GM23248 (cell line): ENCODE data around the gene ARHGEF25. TPM values are rescaled to one million over a fixed set of nuclear protein-coding genes. Genes with fewer than 3 reads are reported as not detected.
A peak's percentile ranks its signal among the peaks of the same experiment; 100 is the strongest.

Experiments used
- DNase-seq: peaks from one replicate; pipeline ENCODE4 v3.0.0-alpha.2; 2015
- H2AFZ ChIP-seq: fragments of 200-600 bp; sonication (generic); 2 replicates; pipeline ENCODE4 v1.6.1; 2016; ENCODE audit warnings: antibody characterized with exemption
- H3F3A ChIP-seq: fragments of 200-600 bp; sonication (generic); 2 replicates; pipeline ENCODE4 v1.6.1; 2016; ENCODE audit warnings: mild to moderate bottlenecking, antibody characterized with exemption, mixed run types; ENCODE audit not compliant: insufficient read depth
- H3K27ac ChIP-seq: fragments of 200-600 bp; sonication (generic); 2 replicates; pipeline ENCODE4 v1.5.1; 2016; ENCODE audit warnings: mild to moderate bottlenecking
- H3K27me3 ChIP-seq: fragments of 200-600 bp; sonication (generic); replicated peaks from 2 replicates; pipeline ENCODE4 v1.6.1; 2016; ENCODE audit warnings: mild to moderate bottlenecking; ENCODE audit not compliant: insufficient read depth
- H3K36me3 ChIP-seq: fragments of 200-600 bp; sonication (generic); 2 replicates; pipeline ENCODE4 v1.6.1; 2016; ENCODE audit warnings: low read depth, mild to moderate bottlenecking
- H3K4me1 ChIP-seq: fragments of 200-600 bp; sonication (generic); 2 replicates; pipeline ENCODE4 v1.6.1; 2016; ENCODE audit warnings: mild to moderate bottlenecking; ENCODE audit not compliant: insufficient read depth
- H3K4me2 ChIP-seq: fragments of 200-600 bp; sonication (generic); one replicate; pipeline ENCODE4 v1.6.1; 2016; ENCODE audit warnings: mild to moderate bottlenecking; ENCODE audit not compliant: unreplicated experiment
- H3K4me3 ChIP-seq: fragments of 200-600 bp; sonication (generic); 2 replicates; pipeline ENCODE4 v1.5.1; 2016; ENCODE audit warnings: mild to moderate bottlenecking
- H3K79me2 ChIP-seq: fragments of 200-600 bp; sonication (generic); 2 replicates; pipeline ENCODE4 v1.6.1; 2016; ENCODE audit warnings: mild to moderate bottlenecking; ENCODE audit not compliant: insufficient read depth
- H3K9ac ChIP-seq: fragments of 200-600 bp; sonication (generic); 2 replicates; pipeline ENCODE4 v1.6.1; 2016; ENCODE audit warnings: mild to moderate bottlenecking
- H3K9me2 ChIP-seq: fragments of 200-600 bp; sonication (generic); 2 replicates; pipeline ENCODE4 v1.6.1; 2016; ENCODE audit warnings: mixed run types, mild to moderate bottlenecking, moderate library complexity; ENCODE audit not compliant: insufficient read depth
- H3K9me3 ChIP-seq: fragments of 200-600 bp; sonication (generic); one replicate; pipeline ENCODE4 v1.6.1; 2017; ENCODE audit warnings: low read depth
- H4K20me1 ChIP-seq: fragments of 200-600 bp; sonication (generic); 2 replicates; pipeline ENCODE4 v1.6.0; 2016; ENCODE audit not compliant: insufficient read depth
- EZH2 ChIP-seq: fragments of 200-600 bp; sonication (generic); IDR thresholded peaks from 2 replicates; pipeline ENCODE4 v1.6.1; 2018; ENCODE audit warnings: antibody characterized with exemption, mild to moderate bottlenecking; ENCODE audit not compliant: insufficient read depth, poor library complexity, severe bottlenecking
- EZH2phosphoT487 ChIP-seq: fragments of 200-600 bp; sonication (generic); IDR thresholded peaks from 2 replicates; pipeline ENCODE4 v1.6.1; 2018; ENCODE audit warnings: antibody characterized with exemption, moderate library complexity, mild to moderate bottlenecking, low read depth; ENCODE audit not compliant: insufficient read depth
- WGBS, 2 experiments: methylation state at CpG; one replicate each; pipeline ENCODE4 v1.1.6; 2015 to 2017; ENCODE audit warnings: low lambda C conversion rate in 2 of 2, low coverage in 1 of 2; ENCODE audit errors: missing lambda C conversion rate in 2 of 2; 5-methylcytosine and 5-hydroxymethylcytosine counted together
- in situ Hi-C: fragments of 300-500 bp; cut with MboI; formaldehyde crosslinking; loops from 2 replicates; pipeline ENCODE4 v1.15.0; 2020
- polyA plus RNA-seq: library from polyadenylated mRNA; unstranded; fragments of >200 nt; fragmentation: Nextera tagmentation; extraction: Ambion mirVana; gene quantifications from 2 replicates; pipeline ENCODE4 v1.2.1, GENCODE V29; 2016
- total RNA-seq: library from RNA; depleted of rRNA; stranded (reverse); fragments of >200 nt; shearing (Covaris generic); gene quantifications from 2 replicates; pipeline ENCODE4 v1.2.3, GENCODE V29; 2014

Gene ARHGEF25
- total and polyA plus RNA-seq, 2 experiments from 2014 or later = 0.60 to 24.2 TPM

DNA sequence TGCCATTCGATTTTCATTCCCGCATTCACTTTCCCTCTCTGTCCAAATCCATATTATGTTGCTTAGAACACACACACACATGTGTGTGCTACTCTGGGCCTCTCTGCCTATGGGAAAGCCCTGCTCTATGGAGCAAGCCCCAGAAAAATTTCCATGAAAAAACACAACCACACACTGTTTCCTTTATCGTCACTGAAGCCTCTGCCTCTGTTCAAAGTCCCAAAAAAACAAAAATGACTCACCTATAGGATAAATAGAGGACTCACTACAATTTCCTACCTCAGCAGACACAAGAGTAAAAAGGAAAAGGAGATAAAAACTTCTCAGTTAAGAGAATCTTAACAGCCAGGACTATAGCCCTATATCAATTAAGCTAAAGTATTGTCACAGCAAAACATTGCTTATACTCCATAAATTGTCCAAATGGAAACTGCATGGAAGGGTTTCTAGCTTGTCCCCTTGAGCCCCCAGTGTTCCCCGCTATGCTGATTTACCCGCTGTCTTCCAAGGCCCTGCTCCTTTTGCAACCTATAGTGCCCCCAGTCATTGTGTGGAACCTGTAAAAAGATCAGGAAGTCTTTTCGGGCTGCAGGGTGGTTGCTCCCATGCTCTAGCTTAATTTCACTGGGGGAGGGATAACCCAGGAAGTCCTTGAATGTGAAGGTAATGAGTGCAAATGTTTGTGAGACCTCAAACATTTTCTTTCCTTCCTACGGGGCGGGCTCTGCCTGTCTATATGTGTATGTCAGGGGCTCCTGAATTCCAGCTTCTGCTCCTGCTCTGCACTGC is 31.4 kb upstream of the ARHGEF25 start:
- no peak overlapping the region for H2AFZ ChIP-seq
- no peaks in the 10 kb centered on the region for H4K20me1 ChIP-seq
- H3K4me3 ChIP-seq = no peak overlapping the region
- no peak for TF ChIP-seq EZH2
- TF ChIP-seq EZH2phosphoT487 = no peak
- no peaks in the 10 kb centered on the region for H3K9me3 ChIP-seq
- whole genome bisulfite sequencing, 2 experiments = 80% methylated on average over 8 of the region's 8 CpGs
- H3K36me3 ChIP-seq = no peaks in the 10 kb centered on the region
- H3K79me2 ChIP-seq = no peaks in the 10 kb centered on the region
- H3K27ac ChIP-seq = no peak overlapping the region
- no peaks in the 10 kb centered on the region for H3K27me3 ChIP-seq
- no peak overlapping the region for H3K4me2 ChIP-seq
- H3K9ac ChIP-seq = no peak overlapping the region
- no peaks in the 10 kb centered on the region for H3K9me2 ChIP-seq
- DNase-seq = peak; percentile 3
- H3K4me1 ChIP-seq = no peaks in the 10 kb centered on the region
- H3F3A ChIP-seq = no peaks in the 10 kb centered on the region
- in situ Hi-C loops = no loop called here

DNA sequence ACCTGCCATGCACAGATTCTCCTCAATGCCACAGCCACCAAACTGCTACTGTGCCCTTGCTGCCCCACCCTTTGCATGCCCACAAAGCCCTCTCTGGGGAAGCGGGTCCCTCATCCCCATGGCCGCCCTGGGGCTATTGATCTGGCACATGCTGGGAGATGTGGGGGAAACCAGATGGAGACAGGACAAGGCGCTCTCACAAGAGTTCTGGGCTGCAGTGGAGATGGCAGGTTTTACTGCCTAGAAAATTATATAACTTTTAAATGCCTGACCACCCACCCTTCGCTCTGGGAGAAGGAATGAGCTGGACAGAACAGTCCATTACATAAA is 30.8 kb upstream of the ARHGEF25 start:
- H3K9me3 ChIP-seq = no peaks in the 10 kb centered on the region
- in situ Hi-C loops = no loop called here
- H3K79me2 ChIP-seq = no peaks in the 10 kb centered on the region
- no peak overlapping the region for H3K4me2 ChIP-seq
- 82 to 87% methylated on average over 4 of the region's 4 CpGs for WGBS, 2 experiments
- no peak overlapping the region for H3K27ac ChIP-seq
- no peak overlapping the region for H2AFZ ChIP-seq
- no peak for DNase-seq
- H3K9ac ChIP-seq = no peak overlapping the region
- TF ChIP-seq EZH2 = no peak
- TF ChIP-seq EZH2phosphoT487 = no peak
- no peaks in the 10 kb centered on the region for H3K4me1 ChIP-seq
- H3K4me3 ChIP-seq = no peak overlapping the region
- no peaks in the 10 kb centered on the region for H3F3A ChIP-seq
- H3K27me3 ChIP-seq = no peaks in the 10 kb centered on the region
- no peaks in the 10 kb centered on the region for H3K9me2 ChIP-seq
- no peaks in the 10 kb centered on the region for H4K20me1 ChIP-seq
- no peaks in the 10 kb centered on the region for H3K36me3 ChIP-seq

DNA sequence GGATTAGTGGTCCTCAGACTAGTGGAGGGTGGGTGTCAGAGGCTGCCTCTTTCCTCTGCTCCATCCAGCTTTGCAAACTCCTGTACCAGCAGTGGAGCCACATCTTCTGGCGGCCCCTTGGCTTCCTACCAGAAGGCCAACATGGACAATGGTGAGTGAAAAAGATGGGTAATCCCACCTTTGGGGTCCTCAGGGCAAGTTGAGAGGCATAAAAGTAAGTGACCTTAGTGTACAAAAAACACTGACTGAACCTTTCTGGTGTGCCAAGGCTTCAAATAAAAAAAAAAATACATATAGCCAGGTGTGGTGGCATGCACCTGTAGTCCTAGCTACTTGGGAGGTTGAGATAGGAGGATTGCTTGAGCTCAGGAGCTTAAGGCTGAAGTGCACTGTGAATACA is 29.4 kb upstream of the ARHGEF25 start:
- no peak for DNase-seq
- in situ Hi-C loops = no loop called here

DNA sequence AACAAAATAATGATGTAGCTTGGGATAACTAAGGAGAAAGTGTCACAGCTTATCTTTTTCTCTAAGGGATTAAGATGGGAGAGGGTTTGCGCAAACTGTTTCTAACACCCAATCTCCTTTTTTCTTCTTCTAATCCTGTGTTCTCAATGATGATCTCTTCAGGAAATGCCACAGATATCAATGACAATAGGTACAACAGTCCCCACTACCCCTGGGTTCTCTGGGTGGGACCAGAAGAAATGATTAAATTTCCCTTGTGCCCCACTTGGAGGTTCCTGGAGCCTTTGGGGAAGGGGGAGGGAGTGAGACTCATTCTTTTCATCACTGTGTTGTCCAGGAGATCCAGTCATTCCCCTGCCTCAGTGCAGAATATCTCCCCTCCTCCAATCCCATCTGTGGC is 28.8 kb upstream of the ARHGEF25 start:
- in situ Hi-C loops = no loop called here
- no peak overlapping the region for H3K4me2 ChIP-seq
- no peak overlapping the region for H3K9ac ChIP-seq
- no peak overlapping the region for H3K4me3 ChIP-seq
- no peaks in the 10 kb centered on the region for H3K9me2 ChIP-seq
- WGBS, 2 experiments = 96 to 100% methylated on average over 1 of the region's 1 CpG
- H4K20me1 ChIP-seq = no peaks in the 10 kb centered on the region
- no peaks in the 10 kb centered on the region for H3F3A ChIP-seq
- no peaks in the 10 kb centered on the region for H3K79me2 ChIP-seq
- no peaks in the 10 kb centered on the region for H3K4me1 ChIP-seq
- no peak for DNase-seq
- H3K9me3 ChIP-seq = no peaks in the 10 kb centered on the region
- no peak overlapping the region for H3K27ac ChIP-seq
- H3K36me3 ChIP-seq = no peaks in the 10 kb centered on the region
- no peak overlapping the region for H2AFZ ChIP-seq
- no peaks in the 10 kb centered on the region; the same call in 1 of the 2 replicates for H3K27me3 ChIP-seq
- TF ChIP-seq EZH2phosphoT487 = no peak
- no peak for TF ChIP-seq EZH2

More for the DNA sequence above, 29.4 kb upstream of the ARHGEF25 start:
- Histone ChIP-seq H3F3A (no peaks in the 10 kb centered on the region), H3K9me3 (no peaks in the 10 kb centered on the region), H2AFZ (no peak overlapping the region), H3K27me3 (no peaks in the 10 kb centered on the region; the same call in 1 of the 2 replicates), H3K9ac (no peak overlapping the region), H3K4me1 (no peaks in the 10 kb centered on the region), H3K9me2 (no peaks in the 10 kb centered on the region), H3K79me2 (no peaks in the 10 kb centered on the region), H3K36me3 (no peaks in the 10 kb centered on the region), H3K27ac (no peak overlapping the region), H4K20me1 (no peaks in the 10 kb centered on the region), H3K4me3 (no peak overlapping the region), H3K4me2 (no peak overlapping the region)
- 53 to 60% methylated on average over 1 of the region's 1 CpG for WGBS, 2 experiments
- TF ChIP-seq EZH2phosphoT487 (no peak), EZH2 (no peak)
